Measurements from ENCODE around the gene GPLD1.
"Not testable (repeated sequence)": the region's sequence is repeated elsewhere in the genome, so short reads cannot be mapped to it uniquely, and the experiment has no call there.

Gene GPLD1

GRCh38 chr6:24522228-24523176 is 33.1 kb upstream of the GPLD1 start:
- Histone ChIP-seq H3K9ac (ENCODE audit: low read length in 2 of 2) (no peak overlapping the region), H3K36me3 (ENCODE audit: control insufficient read depth in 2 of 2, insufficient read depth in 2 of 2, low read length in 2 of 2) (peaks cover 6 to 10% of the 10 kb centered on the region in 2 donors), H3K9me3 (ENCODE audit: control insufficient read depth in 2 of 2, low read length in 2 of 2) (no peaks in the 10 kb centered on the region), H3K27ac (ENCODE audit: low read length) (no peak overlapping the region), H3K4me1 (ENCODE audit: control insufficient read depth, insufficient read depth, low read length) (peaks cover 6% of the 10 kb centered on the region), H3K4me3 (ENCODE audit: low read length in 2 of 2) (no peak overlapping the region), H3K27me3 (ENCODE audit: control insufficient read depth in 1 of 2, insufficient read depth in 2 of 2, low read length in 2 of 2) (no peaks in the 10 kb centered on the region)

GRCh38 chr6:24520929-24521546 is 31.7 kb upstream of the GPLD1 start:
- no peak overlapping the region for H3K4me3 ChIP-seq (ENCODE audit: low read length in 2 of 2)
- H3K4me1 ChIP-seq (ENCODE audit: control insufficient read depth, insufficient read depth, low read length): peaks cover 6% of the 10 kb centered on the region
- H3K27me3 ChIP-seq (ENCODE audit: control insufficient read depth in 1 of 2, insufficient read depth in 2 of 2, low read length in 2 of 2): no peaks in the 10 kb centered on the region
- H3K36me3 ChIP-seq (ENCODE audit: control insufficient read depth in 2 of 2, insufficient read depth in 2 of 2, low read length in 2 of 2): peaks cover 6 to 10% of the 10 kb centered on the region in 2 donors
- no peak overlapping the region for H3K27ac ChIP-seq (ENCODE audit: low read length)
- H3K9me3 ChIP-seq (ENCODE audit: control insufficient read depth in 2 of 2, low read length in 2 of 2): no peaks in the 10 kb centered on the region
- H3K9ac ChIP-seq (ENCODE audit: low read length in 2 of 2): no peak overlapping the region

GRCh38 chr6:24517659-24518543 is 28.5 kb upstream of the GPLD1 start:
- Histone ChIP-seq H3K4me1 (ENCODE audit: control insufficient read depth, insufficient read depth, low read length) (peaks cover 6% of the 10 kb centered on the region), H3K27ac (ENCODE audit: low read length) (peak overlapping the region; percentile 6), H3K9ac (ENCODE audit: low read length in 2 of 2) (peak overlapping the region in 1 of 2 donors; percentile 5), H3K4me3 (ENCODE audit: low read length in 2 of 2) (no peak overlapping the region), H3K9me3 (ENCODE audit: control insufficient read depth in 2 of 2, low read length in 2 of 2) (no peaks in the 10 kb centered on the region), H3K36me3 (ENCODE audit: control insufficient read depth in 2 of 2, insufficient read depth in 2 of 2, low read length in 2 of 2) (peaks cover 9 to 14% of the 10 kb centered on the region in 2 donors), H3K27me3 (ENCODE audit: control insufficient read depth in 1 of 2, insufficient read depth in 2 of 2, low read length in 2 of 2) (no peaks in the 10 kb centered on the region)

- Histone ChIP-seq H3K4me3 (ENCODE audit: low read length in 2 of 2) (no peak overlapping the region), H3K4me1 (ENCODE audit: control insufficient read depth, insufficient read depth, low read length) (peaks cover 6% of the 10 kb centered on the region), H3K9ac (ENCODE audit: low read length in 2 of 2) (no peak overlapping the region), H3K9me3 (ENCODE audit: control insufficient read depth in 2 of 2, low read length in 2 of 2) (no peaks in the 10 kb centered on the region), H3K27me3 (ENCODE audit: control insufficient read depth in 1 of 2, insufficient read depth in 2 of 2, low read length in 2 of 2) (no peaks in the 10 kb centered on the region), H3K36me3 (ENCODE audit: control insufficient read depth in 2 of 2, insufficient read depth in 2 of 2, low read length in 2 of 2) (peaks cover 8 to 9% of the 10 kb centered on the region in 2 donors), H3K27ac (ENCODE audit: low read length) (no peak overlapping the region)
These were observed 24.2 kb upstream of the GPLD1 start for GRCh38 chr6:24513602-24514001.

- H3K9ac ChIP-seq (ENCODE audit: low read length in 2 of 2); H3K4me1 ChIP-seq (ENCODE audit: control insufficient read depth, insufficient read depth, low read length); H3K36me3 ChIP-seq (ENCODE audit: control insufficient read depth in 2 of 2, insufficient read depth in 2 of 2, low read length in 2 of 2); H3K4me3 ChIP-seq (ENCODE audit: low read length in 2 of 2); H3K27ac ChIP-seq (ENCODE audit: low read length); H3K9me3 ChIP-seq (ENCODE audit: control insufficient read depth in 2 of 2, low read length in 2 of 2); H3K27me3 ChIP-seq (ENCODE audit: control insufficient read depth in 1 of 2, insufficient read depth in 2 of 2, low read length in 2 of 2): not testable (repeated sequence)
These were observed 22.6 kb upstream of the GPLD1 start for GRCh38 chr6:24511976-24512375.

- Histone ChIP-seq H3K27me3 (ENCODE audit: control insufficient read depth in 1 of 2, insufficient read depth in 2 of 2, low read length in 2 of 2) (no peaks in the 10 kb centered on the region), H3K9ac (ENCODE audit: low read length in 2 of 2) (no peak overlapping the region), H3K4me1 (ENCODE audit: control insufficient read depth, insufficient read depth, low read length) (no peaks in the 10 kb centered on the region), H3K27ac (ENCODE audit: low read length) (no peak overlapping the region), H3K9me3 (ENCODE audit: control insufficient read depth in 2 of 2, low read length in 2 of 2) (no peaks in the 10 kb centered on the region), H3K36me3 (ENCODE audit: control insufficient read depth in 2 of 2, insufficient read depth in 2 of 2, low read length in 2 of 2) (peaks cover 17 to 20% of the 10 kb centered on the region in 2 donors), H3K4me3 (ENCODE audit: low read length in 2 of 2) (no peak overlapping the region)
These were observed 17.6 kb upstream of the GPLD1 start for GRCh38 chr6:24506814-24507520.

- Histone ChIP-seq H3K4me3 (ENCODE audit: low read length in 2 of 2) (no peak overlapping the region), H3K27ac (ENCODE audit: low read length) (no peak overlapping the region), H3K27me3 (ENCODE audit: control insufficient read depth in 1 of 2, insufficient read depth in 2 of 2, low read length in 2 of 2) (no peaks in the 10 kb centered on the region), H3K9ac (ENCODE audit: low read length in 2 of 2) (no peak overlapping the region), H3K9me3 (ENCODE audit: control insufficient read depth in 2 of 2, low read length in 2 of 2) (no peaks in the 10 kb centered on the region), H3K4me1 (ENCODE audit: control insufficient read depth, insufficient read depth, low read length) (no peaks in the 10 kb centered on the region), H3K36me3 (ENCODE audit: control insufficient read depth in 2 of 2, insufficient read depth in 2 of 2, low read length in 2 of 2) (peaks cover 17 to 20% of the 10 kb centered on the region in 2 donors)
These were observed 15.5 kb upstream of the GPLD1 start for GRCh38 chr6:24504649-24505586.

- Histone ChIP-seq H3K27ac (ENCODE audit: low read length) (no peak overlapping the region), H3K4me1 (ENCODE audit: control insufficient read depth, insufficient read depth, low read length) (no peaks in the 10 kb centered on the region), H3K9me3 (ENCODE audit: control insufficient read depth in 2 of 2, low read length in 2 of 2) (no peaks in the 10 kb centered on the region), H3K27me3 (ENCODE audit: control insufficient read depth in 1 of 2, insufficient read depth in 2 of 2, low read length in 2 of 2) (no peaks in the 10 kb centered on the region), H3K4me3 (ENCODE audit: low read length in 2 of 2) (no peak overlapping the region), H3K9ac (ENCODE audit: low read length in 2 of 2) (no peak overlapping the region), H3K36me3 (ENCODE audit: control insufficient read depth in 2 of 2, insufficient read depth in 2 of 2, low read length in 2 of 2) (peaks cover 17 to 20% of the 10 kb centered on the region in 2 donors)
These were observed 14.9 kb upstream of the GPLD1 start for GRCh38 chr6:24504287-24504648.

GRCh38 chr6:24501914-24502313 is 12.5 kb upstream of the GPLD1 start:
- no peaks in the 10 kb centered on the region for H3K9me3 ChIP-seq (ENCODE audit: control insufficient read depth in 2 of 2, low read length in 2 of 2)
- no peaks in the 10 kb centered on the region for H3K27me3 ChIP-seq (ENCODE audit: control insufficient read depth in 1 of 2, insufficient read depth in 2 of 2, low read length in 2 of 2)
- H3K4me1 ChIP-seq (ENCODE audit: control insufficient read depth, insufficient read depth, low read length): no peaks in the 10 kb centered on the region
- H3K9ac ChIP-seq (ENCODE audit: low read length in 2 of 2): no peak overlapping the region
- no peak overlapping the region for H3K27ac ChIP-seq (ENCODE audit: low read length)
- peaks cover 15 to 24% of the 10 kb centered on the region in 2 donors for H3K36me3 ChIP-seq (ENCODE audit: control insufficient read depth in 2 of 2, insufficient read depth in 2 of 2, low read length in 2 of 2)
- H3K4me3 ChIP-seq (ENCODE audit: low read length in 2 of 2): no peak overlapping the region

Measured in stomach smooth muscle (tissue), 2 donors.